Aorta (tissue), 5 donors: ENCODE data around the gene ZNF467. TPM values are rescaled to one million over a fixed set of nuclear protein-coding genes. Genes with fewer than 3 reads are reported as not detected.

ENCODE experiments used
- ATAC-seq: fragments of 200-7000 bp; cut with Tn5 transposase; one replicate; pipeline ENCODE4 v1.9.1; 2022; ENCODE audit warnings: moderate library complexity; ENCODE audit not compliant: low FRiP score
- DNase-seq, 2 donors: peaks; one replicate each; pipeline ENCODE4 v3.0.0-alpha.2; 2020
- H3K27ac ChIP-seq, 2 donors: one replicate each; pipeline ENCODE4 v1.5.1; 2013; ENCODE audit warnings: low read length in 2 of 2, mild to moderate bottlenecking in 2 of 2, moderate library complexity in 2 of 2, control low read depth in 1 of 2, inconsistent platforms in 1 of 2, low read depth in 1 of 2
- H3K27me3 ChIP-seq, 2 donors: one replicate each; pipeline ENCODE4 v1.6.1; 2013; ENCODE audit warnings: control low read depth in 1 of 2, low read length in 1 of 2, mild to moderate bottlenecking in 1 of 2, moderate library complexity in 1 of 2; ENCODE audit not compliant: insufficient read depth in 2 of 2, control insufficient read depth in 1 of 2
- H3K36me3 ChIP-seq, 2 donors: one replicate each; pipeline ENCODE4 v1.6.1; 2013; ENCODE audit warnings: control low read depth in 1 of 2, low read length in 1 of 2, mild to moderate bottlenecking in 1 of 2; ENCODE audit not compliant: insufficient read depth in 2 of 2, control insufficient read depth in 1 of 2
- H3K4me1 ChIP-seq, 2 donors: one replicate each; pipeline ENCODE4 v1.6.1; 2013; ENCODE audit warnings: low read length in 2 of 2, control low read depth in 1 of 2, mild to moderate bottlenecking in 1 of 2, moderate library complexity in 1 of 2; ENCODE audit not compliant: insufficient read depth in 2 of 2, control insufficient read depth in 1 of 2
- H3K4me3 ChIP-seq, 2 donors: one replicate each; pipeline ENCODE4 v1.5.1; 2013; ENCODE audit warnings: low read length in 2 of 2, control low read depth in 1 of 2, mild to moderate bottlenecking in 1 of 2
- H3K9me3 ChIP-seq: one replicate; pipeline ENCODE4 v1.6.1; 2013; ENCODE audit warnings: mild to moderate bottlenecking, low read length; ENCODE audit not compliant: control insufficient read depth
- WGBS, 2 donors: extraction: QIAGEN DNeasy Blood & Tissue Kit; methylation state at CpG; one replicate each; pipeline ENCODE4 v1.1.7; 2013; 5-methylcytosine and 5-hydroxymethylcytosine counted together
- intact Hi-C, 2 donors: fragments of 100-400 bp; cut with DNase I; formaldehyde crosslinking; loops; one replicate each; pipeline versions ENCODE4 v1.14.2 to v1.15.0; 2022
- long read RNA-seq, 2 donors: library from polyadenylated mRNA; unstranded; transcript quantifications; one replicate each; pipeline ENCODE4 v2.0.0, GENCODE V29; 2020 to 2021
- polyA plus RNA-seq, 2 donors: library from polyadenylated mRNA; stranded (reverse); fragments of 200-250 nt; gene quantifications; one replicate each; pipeline ENCODE4 v1.2.3, GENCODE V29; 2013
- total RNA-seq, 2 donors: library from RNA; stranded (reverse); fragmentation: NEBNext Ultra II Directional; extraction: Animal tissue kit (Norgen Biotek cat#: 25700); gene quantifications; one replicate each; pipeline ENCODE4 v1.2.1, GENCODE V29; 2021
- donor health status: healthy with polysubstance abuse.
- donor health status: Bipolar disorder and iron deficiency.
- donor health status: DM: no; HTN: no; CAD: no.
- donor health status: DM: no; HTN: no; CAD: no.
- donor health status: DM: yes; HTN: yes; CAD: no.

ZNF467 gene
- total RNA-seq: 10 to 100 TPM; 13.3 to 18.5 TPM
- polyA plus RNA-seq: 1 to 10 TPM; 2.1 to 5.7 TPM
- long read RNA-seq, donor 1, partial matches to known transcripts: 2 of 26 reads
- long read RNA-seq, donor 1, other reads (novel, unspliced or antisense): 23 of 26 reads
- long read RNA-seq, donor 2, partial matches to known transcripts: 0 of 12 reads
- long read RNA-seq, donor 2, other reads (novel, unspliced or antisense): 11 of 12 reads

GRCh38 chr7:149773446-149774236 is at the start of gene ZNF467:
Gene ZNF467 (minus strand): TSS chr7:149773588. CDS start chr7:149771032, 2,556 bp downstream.
- H3K4me1 ChIP-seq: no peaks in the 10 kb centered on the region
- H3K27me3 ChIP-seq: no peaks in the 10 kb centered on the region
- 1% methylated on average over 19 to 56 of the region's 57 CpGs for WGBS, 2 donors
- no peak within 1 kb of the TSS for H3K27ac ChIP-seq
- ATAC-seq: no peak
- peak within 1 kb of the TSS; percentile 56 to 71 for H3K4me3 ChIP-seq
- peak; percentile 80 to 88 for DNase-seq
- H3K9me3 ChIP-seq: no peaks in the 10 kb centered on the region
- H3K36me3 ChIP-seq: no peaks in the 10 kb centered on the region
- intact Hi-C loops: loop anchor here (2.0 to 5.0 kb wide), 3 partner anchors 56 to 99 kb away; partner anchors contain the start of genes ATP6V0E2 (in 1 of the 2) and ZNF862 (in 1 of the 2)

- no peak overlapping the region for H3K4me3 ChIP-seq
- H3K9me3 ChIP-seq: no peaks in the 10 kb centered on the region
- ATAC-seq (no peak), DNase-seq (peak; percentile 29 to 41)
- no peaks in the 10 kb centered on the region for H3K36me3 ChIP-seq
- no peak overlapping the region for H3K27ac ChIP-seq
- no peaks in the 10 kb centered on the region for H3K27me3 ChIP-seq
- intact Hi-C loops: no loop called here
- WGBS, 2 donors: 61 to 66% methylated on average over 17 to 22 of the region's 22 CpGs
- no peaks in the 10 kb centered on the region for H3K4me1 ChIP-seq
These were observed 49.1 kb upstream of the ZNF467 start for GRCh38 chr7:149822353-149822943.

- no peak for ATAC-seq
- no peaks in the 10 kb centered on the region for H3K36me3 ChIP-seq
- no peaks in the 10 kb centered on the region for H3K27me3 ChIP-seq
- H3K4me3 ChIP-seq: no peak overlapping the region
- 88% methylated on average over 25 to 30 of the region's 30 CpGs for WGBS, 2 donors
- intact Hi-C loops: no loop called here
- H3K4me1 ChIP-seq: no peaks in the 10 kb centered on the region
- H3K27ac ChIP-seq: no peak overlapping the region
- H3K9me3 ChIP-seq: no peaks in the 10 kb centered on the region
- peak; percentile 42 to 63 for DNase-seq
These were observed 48.1 kb upstream of the ZNF467 start for GRCh38 chr7:149821191-149822148.

GRCh38 chr7:149820622-149821190 is 47.3 kb upstream of the ZNF467 start:
- Histone ChIP-seq H3K36me3 (no peaks in the 10 kb centered on the region), H3K9me3 (no peaks in the 10 kb centered on the region), H3K27ac (no peak overlapping the region), H3K27me3 (no peaks in the 10 kb centered on the region), H3K4me3 (no peak overlapping the region), H3K4me1 (no peaks in the 10 kb centered on the region)
- peak; percentile 46 to 68 for DNase-seq
- intact Hi-C loops: no loop called here
- 53 to 56% methylated on average over 17 of the region's 17 CpGs for WGBS, 2 donors
- no peak for ATAC-seq

- no peaks in the 10 kb centered on the region for H3K27me3 ChIP-seq
- H3K4me3 ChIP-seq: no peak overlapping the region
- H3K27ac ChIP-seq: no peak overlapping the region
- intact Hi-C loops: no loop called here
- no peaks in the 10 kb centered on the region for H3K9me3 ChIP-seq
- H3K36me3 ChIP-seq: no peaks in the 10 kb centered on the region
- no peaks in the 10 kb centered on the region for H3K4me1 ChIP-seq
- ATAC-seq (no peak), DNase-seq (peak; percentile 27 to 49)
- WGBS, 2 donors: 80 to 81% methylated on average over 7 of the region's 7 CpGs
These were observed 46.6 kb upstream of the ZNF467 start for GRCh38 chr7:149819961-149820340.

GRCh38 chr7:149819141-149819960 is 46.0 kb upstream of the ZNF467 start:
- no peaks in the 10 kb centered on the region for H3K36me3 ChIP-seq
- no peaks in the 10 kb centered on the region for H3K4me1 ChIP-seq
- no peak for ATAC-seq
- H3K9me3 ChIP-seq: no peaks in the 10 kb centered on the region
- intact Hi-C loops: no loop called here
- H3K27ac ChIP-seq: no peak overlapping the region
- peak; percentile 44 to 70 for DNase-seq
- H3K4me3 ChIP-seq: no peak overlapping the region
- H3K27me3 ChIP-seq: no peaks in the 10 kb centered on the region
- WGBS, 2 donors: 84 to 87% methylated on average over 25 to 28 of the region's 28 CpGs

GRCh38 chr7:149818536-149818840 is 45.1 kb upstream of the ZNF467 start:
- no peaks in the 10 kb centered on the region for H3K27me3 ChIP-seq
- H3K4me1 ChIP-seq: no peaks in the 10 kb centered on the region
- peak; percentile 19 to 67 for DNase-seq
- no peaks in the 10 kb centered on the region for H3K9me3 ChIP-seq
- no peak for ATAC-seq
- H3K4me3 ChIP-seq: no peak overlapping the region
- H3K27ac ChIP-seq: no peak overlapping the region
- intact Hi-C loops: no loop called here
- 91 to 94% methylated on average over 7 to 9 of the region's 9 CpGs for WGBS, 2 donors
- H3K36me3 ChIP-seq: no peaks in the 10 kb centered on the region
